Fibroblast of skin of abdomen (primary cell): Measurements from ENCODE around the gene KIRREL3.
A peak's percentile ranks its signal among the peaks of the same experiment; 100 is the strongest.

ENCODE experiments used
- DNase-seq: peaks from one replicate; pipeline ENCODE4 v3.0.0-alpha.2; 2013

Gene KIRREL3

GRCh38 chr11:126824035-126824607 lies 176.4 kb downstream of the KIRREL3 start:
- no peak for DNase-seq

- DNase-seq: no peak
Observed at GRCh38 chr11:126823274-126823673, 177.3 kb downstream of the KIRREL3 start.

GRCh38 chr11:126821827-126822226 lies 178.7 kb downstream of the KIRREL3 start:
- DNase-seq: no peak

- no peak for DNase-seq
Observed at GRCh38 chr11:126819194-126819593, 181.4 kb downstream of the KIRREL3 start.

GRCh38 chr11:126817523-126818450 lies 182.8 kb downstream of the KIRREL3 start:
- DNase-seq: no peak

- DNase-seq: peak; percentile 35
Observed at GRCh38 chr11:126817096-126817495, 183.5 kb downstream of the KIRREL3 start.

GRCh38 chr11:126816645-126817044 lies 183.9 kb downstream of the KIRREL3 start:
- peak; percentile 44 for DNase-seq

GRCh38 chr11:126815111-126815510 lies 185.5 kb downstream of the KIRREL3 start:
- DNase-seq: peak; percentile 60

- DNase-seq: no peak
Observed at GRCh38 chr11:126810776-126811175, 189.8 kb downstream of the KIRREL3 start.

- no peak for DNase-seq
Observed at GRCh38 chr11:126809514-126810289, 190.9 kb downstream of the KIRREL3 start.

GRCh38 chr11:126808836-126809235 lies 191.7 kb downstream of the KIRREL3 start:
- no peak for DNase-seq

- no peak for DNase-seq
Observed at GRCh38 chr11:126808296-126808695, 192.3 kb downstream of the KIRREL3 start.

- no peak for DNase-seq
Observed at GRCh38 chr11:126805870-126806269, 194.7 kb downstream of the KIRREL3 start.

GRCh38 chr11:126804363-126804762 lies 196.2 kb downstream of the KIRREL3 start:
- DNase-seq: no peak

- peak; percentile 73 for DNase-seq
Observed at GRCh38 chr11:126800009-126800408, 200.6 kb downstream of the KIRREL3 start.

- no peak for DNase-seq
Observed at GRCh38 chr11:126797457-126798169, 203.0 kb downstream of the KIRREL3 start.

- DNase-seq: no peak
Observed at GRCh38 chr11:126793596-126793995, 207.0 kb downstream of the KIRREL3 start.

- DNase-seq: no peak
Observed at GRCh38 chr11:126791991-126792390, 208.6 kb downstream of the KIRREL3 start.

GRCh38 chr11:126791446-126791845 lies 209.1 kb downstream of the KIRREL3 start:
- no peak for DNase-seq

GRCh38 chr11:126790550-126791081 lies 210.0 kb downstream of the KIRREL3 start:
- peak; percentile 88 for DNase-seq

GRCh38 chr11:126782810-126783209 lies 217.8 kb downstream of the KIRREL3 start:
- no peak for DNase-seq

- no peak for DNase-seq
Observed at GRCh38 chr11:126781942-126782341, 218.6 kb downstream of the KIRREL3 start.
